SH-SY5Y (cell line): ENCODE results near the gene TBXAS1.

Experiments used
- GATA2 ChIP-seq: IDR thresholded peaks from 2 replicates; pipeline ENCODE4 v1.6.1; 2011; ENCODE audit warnings: mild to moderate bottlenecking, low read depth, low read length
- GATA3 ChIP-seq: IDR thresholded peaks from 2 replicates; pipeline ENCODE4 v1.6.1; 2011; ENCODE audit warnings: low read depth, mild to moderate bottlenecking, low read length, moderate library complexity

Gene TBXAS1

GRCh38 chr7:140007051-140007690 is 178.1 kb downstream of the TBXAS1 start:
- no peak for TF ChIP-seq GATA3
- no peak for TF ChIP-seq GATA2

- no peak for TF ChIP-seq GATA3
- no peak for TF ChIP-seq GATA2
These were observed 179.9 kb downstream of the TBXAS1 start for GRCh38 chr7:140008755-140009610.

GRCh38 chr7:140009735-140010134 is 180.7 kb downstream of the TBXAS1 start:
- TF ChIP-seq GATA3 = no peak
- no peak for TF ChIP-seq GATA2

GRCh38 chr7:140010194-140010895 is 181.3 kb downstream of the TBXAS1 start:
- TF ChIP-seq GATA2 (peak; percentile 89), GATA3 (no peak)

- TF ChIP-seq GATA3 (no peak), GATA2 (no peak)
These were observed 184.6 kb downstream of the TBXAS1 start for GRCh38 chr7:140013676-140014075.

GRCh38 chr7:140014123-140014522 is 185.1 kb downstream of the TBXAS1 start:
- TF ChIP-seq GATA3 = no peak
- TF ChIP-seq GATA2 = no peak

GRCh38 chr7:140015471-140015970 is 186.5 kb downstream of the TBXAS1 start:
- TF ChIP-seq GATA3 = no peak

- TF ChIP-seq GATA2 (no peak), GATA3 (no peak)
These were observed 187.5 kb downstream of the TBXAS1 start for GRCh38 chr7:140016540-140016939.

GRCh38 chr7:140017034-140017433 is 188.0 kb downstream of the TBXAS1 start:
- no peak for TF ChIP-seq GATA2
- TF ChIP-seq GATA3 = no peak

GRCh38 chr7:140017543-140017942 is 188.5 kb downstream of the TBXAS1 start:
- no peak for TF ChIP-seq GATA3
- no peak for TF ChIP-seq GATA2

- TF ChIP-seq GATA2 (no peak), GATA3 (no peak)
These were observed 189.3 kb downstream of the TBXAS1 start for GRCh38 chr7:140018125-140019043.

GRCh38 chr7:140019172-140019571 is 190.1 kb downstream of the TBXAS1 start:
- TF ChIP-seq GATA3 (no peak), GATA2 (no peak)

GRCh38 chr7:140019606-140020005 is 190.5 kb downstream of the TBXAS1 start:
- TF ChIP-seq GATA3 (no peak), GATA2 (no peak)

GRCh38 chr7:140021603-140022002 is 192.5 kb downstream of the TBXAS1 start:
- no peak for TF ChIP-seq GATA3
- TF ChIP-seq GATA2 = no peak
